ENCODE measurements around the gene ALK.

GRCh38 chr2:29398384-29399237 lies 522.8 kb downstream of the ALK start:
- TF ChIP-seq POLR2A (IDR thresholded peaks at IDR 0.05; ENCODE audit: low read length) (no peak), GATA1 (IDR thresholded peaks at IDR 0.05; ENCODE audit: low read depth, low read length) (no peak)
